ENCODE results near the gene ZNF341.

Gene ZNF341

GRCh38 chr20:33702861-33703260 lies 28.9 kb upstream of the ZNF341 start:
- no peak for FAIRE-seq

DNA sequence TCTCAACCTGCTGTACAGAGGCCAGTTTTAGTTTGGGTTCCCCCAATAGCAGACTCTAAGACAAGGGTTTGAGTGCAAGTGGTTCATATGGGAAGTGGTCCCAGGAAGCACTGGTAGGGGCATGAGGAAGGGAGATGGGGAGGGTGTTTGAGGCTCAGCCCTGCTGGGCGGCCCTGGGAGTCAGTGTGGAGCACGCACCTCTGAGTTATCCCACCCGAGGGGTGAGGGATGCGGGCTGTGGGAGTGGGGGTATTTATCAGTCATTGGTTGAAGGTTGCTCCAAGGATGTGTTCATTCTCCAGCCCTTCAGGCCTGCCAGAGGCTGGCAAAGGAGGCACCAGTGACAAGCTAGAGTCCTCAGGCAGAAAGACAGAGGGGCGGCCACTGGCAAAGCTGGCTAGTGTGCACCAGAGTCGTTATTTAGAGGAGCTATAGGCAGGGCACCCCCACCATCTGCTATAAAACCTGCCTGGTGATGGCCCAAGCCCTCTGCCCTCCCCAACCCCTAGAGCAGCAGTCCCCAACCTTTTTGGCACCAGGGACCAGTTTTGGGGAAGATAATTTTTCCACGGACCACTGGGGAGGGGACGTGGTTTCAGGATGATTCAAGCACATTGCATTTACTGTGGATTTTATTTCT lies 28.2 kb upstream of the ZNF341 start:
- no peak for FAIRE-seq

- no peak for FAIRE-seq
Measured at GRCh38 chr20:33704197-33704924, 27.4 kb upstream of the ZNF341 start.

DNA sequence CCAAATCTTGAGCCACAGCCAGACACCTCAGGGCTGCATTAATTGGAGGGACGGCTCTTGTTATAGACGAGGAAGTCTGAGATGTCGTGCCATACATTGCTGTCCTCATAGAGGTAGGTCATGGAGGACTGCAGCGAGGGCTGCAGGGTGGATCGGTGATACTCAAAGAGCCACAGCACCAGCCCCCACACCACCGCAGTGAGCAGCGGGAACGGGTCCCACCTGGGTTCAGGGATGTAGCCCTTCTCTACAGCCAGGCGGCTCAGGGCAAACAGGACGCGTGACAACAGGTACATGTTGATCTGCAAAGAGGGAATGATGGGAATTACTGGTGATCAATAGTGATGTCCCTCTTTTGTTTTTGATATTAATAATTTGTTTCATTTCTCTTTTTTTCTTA lies 24.1 kb upstream of the ZNF341 start:
- no peak for FAIRE-seq

DNA sequence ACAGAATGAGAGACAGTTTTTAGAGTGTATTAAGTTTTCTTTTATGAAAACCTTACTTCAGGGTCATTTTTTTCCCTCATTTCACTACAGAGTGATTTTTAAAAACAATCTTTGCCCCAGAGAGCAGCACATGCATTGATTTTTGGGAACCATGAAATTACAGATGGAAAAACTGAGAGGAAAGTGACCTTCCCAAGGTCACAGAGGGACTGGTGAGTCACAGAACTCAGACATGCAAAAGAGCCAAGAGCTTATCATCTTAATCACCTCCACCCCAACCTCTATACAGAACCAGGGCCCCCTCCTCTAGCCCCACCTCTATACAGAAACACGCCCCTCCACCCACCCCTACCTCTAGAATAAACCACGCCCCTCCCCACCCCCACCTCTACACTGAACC lies 22.4 kb upstream of the ZNF341 start:
- no peak for FAIRE-seq

- FAIRE-seq = no peak
Measured at GRCh38 chr20:33709905-33710541, 21.8 kb upstream of the ZNF341 start.

DNA sequence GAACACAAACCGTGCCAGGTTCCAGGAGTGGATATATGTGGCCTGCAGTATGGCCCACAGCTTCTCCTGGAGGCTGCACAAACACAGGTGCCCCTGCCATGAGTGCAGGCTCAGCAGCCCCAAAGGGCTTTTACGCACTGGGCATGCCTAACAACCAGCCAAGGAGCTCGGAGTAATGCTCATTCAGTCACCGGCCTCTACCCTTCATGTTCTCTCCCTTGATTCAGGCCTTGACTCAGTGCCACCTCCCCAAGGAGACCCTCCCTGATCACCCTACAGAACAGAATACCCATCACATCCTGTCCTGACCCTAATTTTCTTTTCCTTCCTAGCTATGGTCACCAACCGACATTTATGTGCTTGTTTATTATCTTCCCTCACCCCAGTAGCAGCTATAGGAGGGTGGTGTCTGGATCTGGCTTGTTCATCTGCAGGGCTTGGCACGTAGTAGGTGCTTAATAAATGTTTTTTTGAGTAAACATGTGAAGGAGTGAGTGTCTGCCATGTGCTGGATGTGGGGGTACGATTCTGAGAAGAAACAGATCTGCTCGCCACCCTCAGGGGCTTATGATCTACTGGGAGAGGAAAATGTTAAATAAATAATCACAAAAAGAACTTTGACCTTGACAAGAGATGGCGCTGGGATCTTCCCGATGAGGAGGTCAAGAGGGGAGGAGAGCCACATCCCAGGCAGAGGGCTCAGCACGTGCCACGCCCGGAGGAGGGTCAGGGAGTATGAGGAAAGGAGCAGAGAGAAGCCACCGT lies 20.9 kb upstream of the ZNF341 start:
- no peak for FAIRE-seq

GRCh38 chr20:33711446-33711738 lies 20.4 kb upstream of the ZNF341 start:
- FAIRE-seq = no peak

DNA sequence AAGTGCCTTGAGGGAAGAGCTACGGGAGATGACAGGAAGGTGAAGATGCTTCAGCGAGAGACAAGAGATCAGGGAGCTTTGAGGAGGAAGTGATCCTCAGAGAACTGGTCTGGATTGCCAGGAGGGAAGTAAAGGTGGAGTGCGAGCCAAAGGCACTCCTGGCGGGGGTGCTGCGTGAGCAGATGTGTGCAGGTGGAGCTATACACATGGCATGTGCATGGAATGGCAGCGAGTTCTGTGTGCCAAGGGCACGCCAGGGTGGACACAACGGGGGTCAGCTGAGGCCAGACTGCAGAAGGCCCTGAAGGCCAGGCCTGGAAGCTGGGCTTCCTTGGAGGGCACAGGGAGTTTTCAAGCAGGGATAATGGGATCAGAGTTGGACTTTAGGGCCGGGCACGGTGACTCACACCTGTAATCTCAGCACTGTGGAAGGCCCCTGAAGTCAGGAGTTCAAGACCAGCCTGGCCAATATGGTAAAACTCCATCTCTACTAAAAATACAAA lies 17.9 kb upstream of the ZNF341 start:
- no peak for FAIRE-seq

GRCh38 chr20:33716498-33716897 lies 15.3 kb upstream of the ZNF341 start:
- FAIRE-seq = no peak

- FAIRE-seq = no peak
Measured at GRCh38 chr20:33719277-33719988, 12.4 kb upstream of the ZNF341 start.

GRCh38 chr20:33719989-33720709 lies 11.6 kb upstream of the ZNF341 start, which contains the start of gene PXMP4:
TSS of gene PXMP4 (minus strand) at chr20:33720310. CDS start at chr20:33720207, 103 bp downstream.
- FAIRE-seq = peak; percentile 41

DNA sequence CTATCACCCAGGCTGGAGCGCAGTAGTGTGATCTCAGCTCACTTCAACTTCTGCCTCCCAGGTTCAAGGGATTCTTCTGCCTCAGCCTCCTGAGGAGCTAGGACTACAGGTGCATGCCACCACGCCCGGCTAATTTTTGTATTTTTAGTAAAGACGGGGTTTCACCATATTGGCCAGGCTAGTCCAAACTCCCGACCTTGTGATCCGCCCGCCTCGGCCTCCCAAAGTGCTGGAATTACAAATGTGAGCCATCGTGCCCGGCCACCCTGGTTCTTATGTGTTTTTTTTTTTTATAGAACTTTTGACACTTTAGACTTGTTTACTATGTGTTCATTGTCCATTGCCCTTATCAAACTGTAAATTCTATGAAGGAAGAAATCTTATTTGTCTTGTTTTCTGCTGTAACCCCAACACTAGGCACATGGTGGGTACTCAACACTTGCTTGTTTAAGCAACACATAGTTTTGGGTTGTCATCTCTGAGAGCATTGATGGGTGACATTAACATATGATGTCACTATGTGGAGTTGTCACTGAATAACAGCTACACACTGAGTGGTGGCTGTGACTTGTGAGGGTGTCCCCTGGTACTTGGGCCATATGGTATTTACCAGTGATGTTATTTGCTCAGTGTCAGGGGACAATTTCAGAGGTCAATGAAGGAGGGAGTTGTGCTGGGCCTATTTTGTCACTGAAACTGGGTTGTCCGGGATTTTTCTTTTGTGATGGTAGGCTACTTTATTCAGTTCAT lies 10.2 kb upstream of the ZNF341 start:
- FAIRE-seq = no peak

DNA sequence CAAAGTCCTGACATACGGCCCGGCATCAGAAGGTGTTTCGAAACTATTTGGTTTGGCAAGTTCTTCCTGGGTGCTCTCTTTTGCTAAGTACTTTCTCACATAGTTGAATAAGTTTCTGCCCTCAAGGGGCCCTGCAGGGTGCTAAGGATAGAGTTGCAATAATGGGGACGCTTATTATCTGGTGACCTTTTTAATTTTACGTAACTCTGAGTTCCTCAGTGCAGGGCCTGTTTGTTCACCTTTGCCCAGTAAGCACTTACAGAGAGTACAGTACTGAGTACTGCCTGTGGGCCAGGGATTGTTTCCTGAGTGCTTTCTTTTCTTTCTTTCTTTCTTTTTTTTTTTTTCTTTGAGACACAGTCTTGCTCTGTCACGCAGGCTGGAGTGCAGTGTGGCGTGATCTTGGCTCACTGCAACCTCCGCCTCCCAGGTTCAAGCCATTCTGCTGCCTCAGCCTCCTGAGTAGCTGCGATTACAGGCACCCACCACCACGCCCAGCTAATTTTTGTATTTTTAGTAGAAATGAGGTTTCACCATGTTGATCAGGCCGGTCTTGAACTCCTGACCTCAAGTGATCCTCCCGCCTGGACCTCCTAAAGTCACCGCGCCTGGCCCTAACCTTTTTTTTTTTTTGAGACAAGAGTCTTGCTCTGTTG lies 7.2 kb upstream of the ZNF341 start:
- no peak for FAIRE-seq

- no peak for FAIRE-seq
Measured at GRCh38 chr20:33725607-33726264, 6.1 kb upstream of the ZNF341 start.

DNA sequence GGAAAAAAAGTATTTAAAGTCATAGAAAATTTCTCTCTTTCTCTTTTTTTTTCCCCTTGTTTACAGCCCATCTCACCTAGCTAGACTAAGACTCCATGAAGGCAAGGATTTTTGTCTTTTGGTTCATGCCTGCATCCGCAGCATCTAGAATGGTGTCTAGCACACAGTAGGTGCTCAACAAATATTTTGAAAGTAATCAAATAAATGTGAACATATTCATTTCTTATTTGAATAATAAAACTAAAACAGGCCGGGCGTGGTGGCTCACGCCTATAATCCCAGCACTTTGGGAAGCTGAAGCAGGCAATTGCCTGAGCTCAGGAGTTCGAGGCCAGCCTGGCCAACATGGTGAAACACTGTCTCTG lies 4.7 kb upstream of the ZNF341 start:
- FAIRE-seq = no peak

DNA sequence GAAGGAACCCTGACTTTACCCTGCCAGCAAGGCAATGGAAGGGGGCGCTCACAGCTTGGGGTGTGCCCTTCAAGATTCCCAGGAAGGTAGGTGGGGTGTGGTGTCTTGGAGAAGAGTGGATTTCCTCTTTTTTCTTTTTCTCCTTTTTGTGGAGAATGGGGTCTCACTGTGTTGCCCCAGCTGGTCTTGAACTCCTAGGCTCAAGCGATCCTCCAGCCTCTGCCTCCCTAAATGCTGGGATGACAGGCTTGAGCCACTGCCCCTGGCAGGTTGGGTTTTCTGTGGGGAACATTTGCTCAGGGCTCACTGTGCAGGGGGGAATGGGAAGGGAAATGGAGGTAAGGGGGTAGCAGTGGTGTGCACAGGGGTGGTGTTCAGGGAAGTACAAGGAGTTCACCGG lies 4.0 kb upstream of the ZNF341 start:
- FAIRE-seq = no peak

GRCh38 chr20:33728463-33728862 lies 3.3 kb upstream of the ZNF341 start:
- no peak for FAIRE-seq

DNA sequence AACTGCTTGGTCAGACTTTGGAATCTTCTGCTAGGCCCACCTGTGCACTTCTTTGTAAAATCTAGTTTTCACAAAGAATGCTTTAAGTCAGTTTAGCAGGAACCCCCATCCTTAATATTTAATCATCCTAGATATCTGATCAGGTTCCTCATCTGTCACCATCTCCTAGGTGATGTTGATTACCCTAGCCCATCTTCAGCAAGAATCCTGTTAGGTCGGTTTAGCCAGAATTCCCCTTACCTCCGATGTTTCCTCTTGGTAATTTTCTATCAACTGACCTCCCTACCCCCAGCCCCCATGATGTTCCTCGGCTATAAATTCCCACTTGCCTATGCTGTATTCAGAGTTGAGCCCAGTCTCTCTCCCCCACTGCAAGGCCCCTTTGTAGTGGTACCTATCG lies 2.7 kb upstream of the ZNF341 start:
- no peak for FAIRE-seq
